Keratinocyte (primary cell): ENCODE measurements around the gene TYR. TPM values are rescaled to one million over a fixed set of nuclear protein-coding genes. Genes with fewer than 3 reads are reported as not detected.

Source experiments
- DNase-seq: peaks from one replicate; pipeline ENCODE4 v3.0.0-alpha.2; 2011; ENCODE audit warnings: low read depth, missing footprints, low spot score
- FAIRE-seq: peaks from 2 replicates; lab custom pipeline; 2011; peaks lifted over from hg19 to GRCh38; lab: Jason Lieb, UNC
- H2AFZ ChIP-seq: 2 replicates; pipeline ENCODE4 v1.6.0; 2012; ENCODE audit warnings: low read length, control low read depth, inconsistent platforms; ENCODE audit not compliant: control insufficient read depth
- H3K27ac ChIP-seq: 2 replicates; pipeline ENCODE4 v1.5.1; 2011; ENCODE audit warnings: low read length; ENCODE audit not compliant: control insufficient read depth, insufficient read depth
- H3K27me3 ChIP-seq: 3 replicates; pipeline ENCODE4 v1.6.0; 2011; ENCODE audit warnings: low read length; ENCODE audit not compliant: control insufficient read depth, insufficient read depth; ENCODE audit errors: extremely low read depth
- H3K36me3 ChIP-seq, 2 experiments: 2 replicates in 1 of 2; 3 replicates in 1 of 2; pipeline ENCODE4 v1.5.1; 2011; ENCODE audit warnings: low read length in 2 of 2, mild to moderate bottlenecking in 1 of 2; ENCODE audit not compliant: control insufficient read depth in 2 of 2, insufficient read depth in 2 of 2; ENCODE audit errors: extremely low read depth in 1 of 2
- H3K4me1 ChIP-seq: 3 replicates; pipeline ENCODE4 v1.5.1; 2011; ENCODE audit warnings: low read length; ENCODE audit not compliant: control insufficient read depth, insufficient read depth; ENCODE audit errors: extremely low read depth
- H3K4me2 ChIP-seq: 3 replicates; pipeline ENCODE4 v1.6.0; 2011; ENCODE audit warnings: low read depth, low read length; ENCODE audit not compliant: control insufficient read depth, insufficient read depth; ENCODE audit errors: extremely low read depth
- H3K4me3 ChIP-seq, 3 experiments: fragments of 200-600 bp in 1 of 3; sonication (generic) in 1 of 3; 2 replicates in 2 of 3; 3 replicates in 1 of 3; pipeline ENCODE4 v1.5.1; 2011 to 2016; ENCODE audit warnings: low read length in 3 of 3, mild to moderate bottlenecking in 3 of 3, control low read depth in 2 of 3, inconsistent platforms in 1 of 3, low read depth in 1 of 3, mixed read lengths in 1 of 3, mixed run types in 1 of 3, moderate library complexity in 1 of 3; ENCODE audit not compliant: control insufficient read depth in 2 of 3, insufficient read depth in 2 of 3; ENCODE audit errors: extremely low read depth in 1 of 3
- H3K79me2 ChIP-seq: 2 replicates; pipeline ENCODE4 v1.6.0; 2012; ENCODE audit warnings: low read length; ENCODE audit not compliant: control insufficient read depth, insufficient read depth
- H3K9ac ChIP-seq: 3 replicates; pipeline ENCODE4 v1.6.0; 2011; ENCODE audit warnings: low read length; ENCODE audit not compliant: control insufficient read depth, insufficient read depth; ENCODE audit errors: extremely low read depth
- H3K9me1 ChIP-seq: 3 replicates; pipeline ENCODE4 v1.6.0; 2011; ENCODE audit warnings: low read length; ENCODE audit not compliant: control insufficient read depth, insufficient read depth; ENCODE audit errors: extremely low read depth
- H3K9me3 ChIP-seq: 2 replicates; pipeline ENCODE4 v1.5.1; 2012; ENCODE audit warnings: low read depth, low read length; ENCODE audit not compliant: control insufficient read depth
- H4K20me1 ChIP-seq: 3 replicates; pipeline ENCODE4 v1.6.0; 2011; ENCODE audit warnings: low read length; ENCODE audit not compliant: control insufficient read depth, insufficient read depth; ENCODE audit errors: extremely low read depth
- CTCF ChIP-seq, 3 experiments: IDR thresholded peaks in 1 of 3; conservative IDR thresholded peaks in 1 of 3; optimal IDR thresholded peaks in 1 of 3; 2 replicates in 2 of 3; 3 replicates in 1 of 3; pipeline versions ENCODE3 to v1.5.1; 2011; ENCODE audit warnings: low read length in 3 of 3, mild to moderate bottlenecking in 3 of 3, moderate library complexity in 2 of 3, control low read depth in 1 of 3, inconsistent platforms in 1 of 3; ENCODE audit not compliant: insufficient read depth in 2 of 3; ENCODE audit errors: extremely low read depth in 1 of 3
- EZH2 ChIP-seq: IDR thresholded peaks from one replicate; pipeline ENCODE4 v1.6.1; 2012; ENCODE audit warnings: inconsistent platforms, mild to moderate bottlenecking, low read length, moderate library complexity
- dilution Hi-C: fragments of 300-500 bp; cut with MboI; formaldehyde crosslinking; loops from one replicate; pipeline ENCODE4 v1.7.0; 2020; ENCODE audit warnings: low sequenced_read_pairs; ENCODE audit not compliant: extremely low pct_ligation_motif_present
- polyA plus RNA-seq, 5 experiments: library from polyadenylated mRNA; depleted of rRNA in 3 of 5; stranded (reverse) in 3 of 5; stranded (forward) in 1 of 5; unstranded in 1 of 5; fragments of >200 nt; gene quantifications; 1 replicate in 1 of 5; 2 replicates in 3 of 5; 3 replicates in 1 of 5; pipeline versions ENCODE4 v1.2.1 to v1.2.3, GENCODE V29; 2011 to 2012; ENCODE audit warnings: missing spikeins in 2 of 5, low read depth in 1 of 5, low replicate concordance in 1 of 5

TYR gene
- polyA plus RNA-seq, 1 donor (not counting 4 experiments of a cell fraction or from before 2014, with no cell fraction given): 0.03 TPM

- H3K36me3 ChIP-seq: no peaks in the 10 kb centered on the region
- H3K4me1 ChIP-seq: no peaks in the 10 kb centered on the region
- no peaks in the 10 kb centered on the region for H3K9me3 ChIP-seq
- no peak for FAIRE-seq
- dilution Hi-C loops: no loop called here
- H3K9ac ChIP-seq: no peak overlapping the region
- H3K27ac ChIP-seq: no peak overlapping the region
- H3K9me1 ChIP-seq: no peaks in the 10 kb centered on the region
- no peak for DNase-seq
- no peak overlapping the region for H3K4me3 ChIP-seq
- H4K20me1 ChIP-seq: no peaks in the 10 kb centered on the region
- H2AFZ ChIP-seq: no peak overlapping the region
- no peaks in the 10 kb centered on the region for H3K79me2 ChIP-seq
- no peaks in the 10 kb centered on the region for H3K27me3 ChIP-seq
- H3K4me2 ChIP-seq: no peak overlapping the region
- TF ChIP-seq CTCF (optimal IDR thresholded peaks at IDR 0.05 in 1 of 3, IDR thresholded peaks at IDR 0.05 in 1 of 3, conservative IDR thresholded peaks at IDR 0.05 in 1 of 3; ENCODE audit: extremely low read depth in 1 of 3, insufficient read depth in 2 of 3, low read length in 3 of 3) (no peak), EZH2 (no peak)
Measured at GRCh38 chr11:89161949-89162348, 15.7 kb upstream of the TYR start.

DNA sequence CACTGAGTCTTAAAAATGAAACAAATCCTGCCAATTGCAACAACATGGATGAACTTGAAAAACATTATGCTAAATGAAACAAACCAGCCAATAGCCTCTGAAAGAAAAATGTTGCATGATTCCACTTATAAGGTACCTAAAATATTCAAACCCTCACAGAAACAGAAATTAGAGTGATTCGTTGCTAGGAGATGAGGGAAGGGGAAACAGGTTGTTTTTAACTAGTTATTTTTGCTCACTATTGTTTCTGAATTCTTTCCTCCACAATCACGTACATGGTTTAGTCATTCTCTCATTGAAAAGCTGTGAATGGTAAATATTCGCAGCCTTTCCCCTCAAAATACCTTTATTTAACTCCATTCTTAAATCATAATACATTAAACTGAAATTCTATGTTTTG is 14.0 kb upstream of the TYR start:
- DNase-seq: no peak
- H3K36me3 ChIP-seq: no peaks in the 10 kb centered on the region
- H3K27ac ChIP-seq: no peak overlapping the region
- H3K4me1 ChIP-seq: no peaks in the 10 kb centered on the region
- no peaks in the 10 kb centered on the region for H3K9me3 ChIP-seq
- no peaks in the 10 kb centered on the region for H4K20me1 ChIP-seq
- dilution Hi-C loops: no loop called here
- no peak overlapping the region for H3K9ac ChIP-seq
- H3K9me1 ChIP-seq: no peaks in the 10 kb centered on the region
- H3K79me2 ChIP-seq: no peaks in the 10 kb centered on the region
- H3K4me3 ChIP-seq: no peak overlapping the region
- FAIRE-seq: no peak
- no peak overlapping the region for H2AFZ ChIP-seq
- no peaks in the 10 kb centered on the region for H3K27me3 ChIP-seq
- H3K4me2 ChIP-seq: no peak overlapping the region
- TF ChIP-seq EZH2 (no peak), CTCF (optimal IDR thresholded peaks at IDR 0.05 in 1 of 3, IDR thresholded peaks at IDR 0.05 in 1 of 3, conservative IDR thresholded peaks at IDR 0.05 in 1 of 3; ENCODE audit: extremely low read depth in 1 of 3, insufficient read depth in 2 of 3, low read length in 3 of 3) (no peak)
